WERI-Rb-1 (cell line): ENCODE data around the gene UPF2.

Experiments
- DNase-seq: peaks from one replicate; pipeline ENCODE4 v3.0.0-alpha.2; 2020
- H3K27ac ChIP-seq: fragments of 250-450 bp; sonication (Bioruptor Pico); 2 replicates; pipeline ENCODE4 v1.5.1; 2020; ENCODE audit warnings: mild to moderate bottlenecking, moderate library complexity
- H3K27me3 ChIP-seq: fragments of 250-450 bp; sonication (Bioruptor Pico); 2 replicates; pipeline ENCODE4 v1.5.1; 2021; ENCODE audit warnings: mild to moderate bottlenecking, low read depth, moderate library complexity; ENCODE audit not compliant: insufficient read depth, severe bottlenecking
- H3K36me3 ChIP-seq: fragments of 250-450 bp; sonication (Bioruptor Pico); 2 replicates; pipeline ENCODE4 v1.5.1; 2020; ENCODE audit warnings: mild to moderate bottlenecking, moderate library complexity
- H3K4me3 ChIP-seq: 2 replicates; pipeline ENCODE4 v1.5.1; 2011; ENCODE audit warnings: low read depth, mild to moderate bottlenecking, control low read depth, low read length
- H3K9me3 ChIP-seq: fragments of 250-450 bp; sonication (Bioruptor Pico); 2 replicates; pipeline ENCODE4 v1.5.1; 2021; ENCODE audit warnings: mild to moderate bottlenecking, moderate library complexity; ENCODE audit not compliant: severe bottlenecking
- CTCF ChIP-seq: IDR thresholded peaks from 2 replicates; pipeline ENCODE4 v1.5.1; 2011; ENCODE audit warnings: low read depth, mild to moderate bottlenecking, control low read depth, inconsistent platforms, low read length

The UPF2 gene

GRCh38 chr10:11886851-11887250 lies 155.8 kb downstream of the UPF2 start:
- Histone ChIP-seq H3K27me3 (no peaks in the 10 kb centered on the region), H3K36me3 (no peaks in the 10 kb centered on the region), H3K4me3 (no peak overlapping the region), H3K9me3 (no peaks in the 10 kb centered on the region), H3K27ac (no peak overlapping the region)
- DNase-seq = no peak
- no peak for TF ChIP-seq CTCF

GRCh38 chr10:11886138-11886474 lies 156.5 kb downstream of the UPF2 start:
- Histone ChIP-seq H3K36me3 (no peaks in the 10 kb centered on the region), H3K4me3 (no peak overlapping the region), H3K27ac (no peak overlapping the region), H3K27me3 (no peaks in the 10 kb centered on the region), H3K9me3 (no peaks in the 10 kb centered on the region)
- no peak for TF ChIP-seq CTCF
- DNase-seq = no peak

GRCh38 chr10:11885437-11886137 lies 157.0 kb downstream of the UPF2 start:
- no peak for DNase-seq
- Histone ChIP-seq H3K9me3 (no peaks in the 10 kb centered on the region), H3K4me3 (no peak overlapping the region), H3K27me3 (no peaks in the 10 kb centered on the region), H3K27ac (no peak overlapping the region), H3K36me3 (no peaks in the 10 kb centered on the region)
- TF ChIP-seq CTCF = no peak

- no peak for TF ChIP-seq CTCF
Observed at GRCh38 chr10:11884706-11885423, 157.7 kb downstream of the UPF2 start.

GRCh38 chr10:11882646-11883375 lies 159.8 kb downstream of the UPF2 start:
- no peak overlapping the region for H3K27ac ChIP-seq
- no peaks in the 10 kb centered on the region for H3K9me3 ChIP-seq
- no peaks in the 10 kb centered on the region for H3K36me3 ChIP-seq
- no peak for DNase-seq
- H3K27me3 ChIP-seq = no peaks in the 10 kb centered on the region
- no peak for TF ChIP-seq CTCF
- H3K4me3 ChIP-seq = no peak overlapping the region

More at GRCh38 chr10:11884706-11885423, 157.7 kb downstream of the UPF2 start:
- Histone ChIP-seq H3K9me3 (no peaks in the 10 kb centered on the region), H3K4me3 (no peak overlapping the region), H3K27ac (no peak overlapping the region), H3K36me3 (no peaks in the 10 kb centered on the region), H3K27me3 (no peaks in the 10 kb centered on the region)
- no peak for DNase-seq
